Measurements from ENCODE around the gene CREBBP.

- TF ChIP-seq CTCF (IDR thresholded peaks at IDR 0.05): no peak
- TF ChIP-seq POLR2A (IDR thresholded peaks at IDR 0.05): no peak
Measured at GRCh38 chr16:3735541-3735940, 145.0 kb downstream of the CREBBP start.
